Stimulated activated CD8-positive, alpha-beta memory T cell treated with anti-CD3 and anti-CD28 coated beads, Interleukin-15, amount 100 ng/mL, for 4 hours (primary cell): Measurements from ENCODE around the gene MEIOB.
"Not testable (repeated sequence)": the region's sequence is repeated elsewhere in the genome, so short reads cannot be mapped to it uniquely, and the experiment has no call there.

Experiments
- DNase-seq, 2 donors: peaks; one replicate each; pipeline ENCODE4 v3.0.0-alpha.2; 2020; ENCODE audit warnings: low read depth in 2 of 2

The MEIOB gene

GRCh38 chr16:1815461-1815860 lies 56.5 kb downstream of the MEIOB start:
- no peak for DNase-seq

- DNase-seq: peak in 1 of 2 donors; percentile 3
Observed at GRCh38 chr16:1812732-1813163, 59.2 kb downstream of the MEIOB start.

- no peak for DNase-seq
Observed at GRCh38 chr16:1810536-1810935, 61.4 kb downstream of the MEIOB start.

GRCh38 chr16:1810106-1810505 lies 61.9 kb downstream of the MEIOB start:
- no peak for DNase-seq

GRCh38 chr16:1809281-1809801 lies 62.6 kb downstream of the MEIOB start:
- no peak for DNase-seq

- DNase-seq: no peak
Observed at GRCh38 chr16:1808691-1809090, 63.3 kb downstream of the MEIOB start.

GRCh38 chr16:1807626-1808025 lies 64.3 kb downstream of the MEIOB start:
- no peak for DNase-seq

- no peak for DNase-seq
Observed at GRCh38 chr16:1800701-1801100, 71.3 kb downstream of the MEIOB start.

GRCh38 chr16:1799263-1799662 lies 72.7 kb downstream of the MEIOB start:
- not testable (repeated sequence) for DNase-seq

GRCh38 chr16:1794908-1795666 lies 76.9 kb downstream of the MEIOB start:
- DNase-seq: no peak

GRCh38 chr16:1794221-1794871 lies 77.6 kb downstream of the MEIOB start:
- no peak for DNase-seq

- no peak for DNase-seq
Observed at GRCh38 chr16:1793578-1794220, 78.3 kb downstream of the MEIOB start, which contains the start of gene IGFALS. IGFALS (minus strand) TSS chr16:1793705; CDS start chr16:1793652, 53 bp downstream.

- DNase-seq: no peak
Observed at GRCh38 chr16:1792836-1793577, 79.0 kb downstream of the MEIOB start.

- no peak for DNase-seq
Observed at GRCh38 chr16:1791943-1792812, 79.8 kb downstream of the MEIOB start.

GRCh38 chr16:1791256-1791942 lies 80.6 kb downstream of the MEIOB start:
- DNase-seq: no peak

GRCh38 chr16:1790611-1791255 lies 81.2 kb downstream of the MEIOB start:
- no peak for DNase-seq

- no peak for DNase-seq
Observed at GRCh38 chr16:1790261-1790610, 81.7 kb downstream of the MEIOB start.

- no peak for DNase-seq
Observed at GRCh38 chr16:1789643-1790045, 82.3 kb downstream of the MEIOB start.

GRCh38 chr16:1788708-1789100 lies 83.3 kb downstream of the MEIOB start:
- DNase-seq: no peak
